ENCODE data around the gene MYZAP. TPM values are rescaled to one million over a fixed set of nuclear protein-coding genes. Genes with fewer than 3 reads are reported as not detected.

MYZAP gene
- total RNA-seq, 1 experiment from 2014 or later: 0.63 TPM

DNA sequence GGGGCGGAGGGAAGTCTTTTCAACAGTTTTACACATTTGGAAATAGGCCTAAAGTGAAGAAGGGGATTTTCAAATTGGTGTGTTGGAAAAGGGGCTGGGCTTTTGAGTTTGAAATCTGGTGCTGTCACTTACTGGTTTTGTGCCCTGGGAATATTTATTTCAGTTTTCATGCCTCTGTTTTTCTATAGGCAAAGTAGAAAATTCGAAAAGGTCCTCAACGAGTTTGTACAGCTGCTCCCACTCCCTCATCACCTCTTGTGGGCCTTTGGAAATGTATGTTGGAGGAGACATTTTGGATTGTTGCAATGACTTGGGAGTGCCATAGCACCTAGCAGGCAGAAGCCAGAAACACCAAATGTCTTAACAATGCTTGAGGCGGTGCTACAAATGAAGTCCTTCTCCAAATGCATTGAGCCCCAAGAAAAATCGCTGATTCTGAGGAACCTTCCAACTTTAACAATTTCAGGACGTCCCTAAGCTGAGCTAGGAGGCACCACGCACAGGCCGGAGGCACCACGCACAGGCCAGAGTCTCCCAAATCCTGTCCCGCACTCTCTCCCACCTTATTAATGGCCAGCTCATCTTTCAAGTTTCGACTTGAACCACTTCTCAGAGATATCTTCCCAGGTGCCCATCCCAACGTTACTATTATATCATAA lies 114.2 kb downstream of the MYZAP start:
- no peak overlapping the region for H2BK5ac ChIP-seq (ENCODE audit: insufficient read length, low read length)
- no peak overlapping the region for H2BK20ac ChIP-seq (ENCODE audit: low read depth, low read length, poor library complexity, severe bottlenecking)
- H4K8ac ChIP-seq (replicated peaks; ENCODE audit: insufficient read length, low read depth, low read length): no peak overlapping the region
- H2AK5ac ChIP-seq (ENCODE audit: insufficient read length, low read length): no peak overlapping the region
- no CpG with 5 or more reads among the region's 12 CpGs for WGBS (ENCODE audit: extremely low coverage, insufficient read length, low lambda C conversion rate)
- no peaks in the 10 kb centered on the region for H3K9me3 ChIP-seq (ENCODE audit: control insufficient read depth, low read depth, low read length)
- peak overlapping the region in 2 of 3 experiments; percentile 25 to 90; a peak in 3 of 7 replicates for H3K27ac Mint-ChIP-seq
- H3K27me3 Mint-ChIP-seq (ENCODE audit: low read depth): peaks cover 53% of the 10 kb centered on the region
- no peak overlapping the region for H2BK12ac ChIP-seq (ENCODE audit: insufficient read length, low read depth, low read length)
- H3K23me2 ChIP-seq (ENCODE audit: insufficient read length, low read depth, low read length, poor library complexity, severe bottlenecking): peaks cover 9% of the 10 kb centered on the region
- H3K79me1 ChIP-seq (ENCODE audit: insufficient read depth, low read depth, low read length, poor library complexity, severe bottlenecking): peaks cover 2% of the 10 kb centered on the region
- no peak overlapping the region for H3T11ph ChIP-seq (ENCODE audit: low read length)
- peaks cover 0 to 6% of the 10 kb centered on the region in 2 experiments; a peak in 1 of 5 replicates for H3K9me3 Mint-ChIP-seq
- peaks cover 9 to 22% of the 10 kb centered on the region in 2 experiments for H3K4me1 Mint-ChIP-seq
- H3K4me2 ChIP-seq (ENCODE audit: insufficient read depth, insufficient read length, low read length): peak overlapping the region; percentile 29
- no peaks in the 10 kb centered on the region for H4K20me1 ChIP-seq (ENCODE audit: control insufficient read depth, insufficient read depth, insufficient read length)
- H3K36me3 Mint-ChIP-seq (ENCODE audit: insufficient read depth in 1 of 3, low read depth in 3 of 3): peaks cover 5 to 22% (median 20%) of the 10 kb centered on the region in 3 experiments; a peak in 6 of 7 replicates
- H3K4me1 ChIP-seq (ENCODE audit: insufficient read depth, low read length): no peaks in the 10 kb centered on the region
- TF ChIP-seq, protein P1, sequence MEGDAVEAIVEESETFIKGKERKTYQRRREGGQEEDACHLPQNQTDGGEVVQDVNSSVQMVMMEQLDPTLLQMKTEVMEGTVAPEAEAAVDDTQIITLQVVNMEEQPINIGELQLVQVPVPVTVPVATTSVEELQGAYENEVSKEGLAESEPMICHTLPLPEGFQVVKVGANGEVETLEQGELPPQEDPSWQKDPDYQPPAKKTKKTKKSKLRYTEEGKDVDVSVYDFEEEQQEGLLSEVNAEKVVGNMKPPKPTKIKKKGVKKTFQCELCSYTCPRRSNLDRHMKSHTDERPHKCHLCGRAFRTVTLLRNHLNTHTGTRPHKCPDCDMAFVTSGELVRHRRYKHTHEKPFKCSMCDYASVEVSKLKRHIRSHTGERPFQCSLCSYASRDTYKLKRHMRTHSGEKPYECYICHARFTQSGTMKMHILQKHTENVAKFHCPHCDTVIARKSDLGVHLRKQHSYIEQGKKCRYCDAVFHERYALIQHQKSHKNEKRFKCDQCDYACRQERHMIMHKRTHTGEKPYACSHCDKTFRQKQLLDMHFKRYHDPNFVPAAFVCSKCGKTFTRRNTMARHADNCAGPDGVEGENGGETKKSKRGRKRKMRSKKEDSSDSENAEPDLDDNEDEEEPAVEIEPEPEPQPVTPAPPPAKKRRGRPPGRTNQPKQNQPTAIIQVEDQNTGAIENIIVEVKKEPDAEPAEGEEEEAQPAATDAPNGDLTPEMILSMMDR (conservative IDR thresholded peaks at IDR 0.05): no peak
- H4K91ac ChIP-seq (ENCODE audit: insufficient read length, low read depth, low read length): no peak overlapping the region
- no peak overlapping the region for H4K5ac ChIP-seq (ENCODE audit: insufficient read length, low read depth, low read length)
- H3K14ac ChIP-seq (ENCODE audit: insufficient read depth, low read length): peak overlapping the region; percentile 55; the same call in 1 of the 2 replicates
- no peak overlapping the region; the same call in 1 of the 2 replicates for H3K4ac ChIP-seq (ENCODE audit: low read depth, low read length)
- H2BK15ac ChIP-seq (ENCODE audit: low read depth, low read length): no peak overlapping the region
- H3K9ac ChIP-seq (ENCODE audit: extremely low read depth, insufficient read length, low read length): peak overlapping the region; percentile 17
- peaks cover 3% of the 10 kb centered on the region; the same call in 1 of the 2 replicates for H3K79me2 ChIP-seq (ENCODE audit: insufficient read depth, low read length)
- no peak overlapping the region for H3K56ac ChIP-seq (ENCODE audit: insufficient read length, low read depth, low read length)
- no peaks in the 10 kb centered on the region for H3K27me3 ChIP-seq (ENCODE audit: insufficient read depth, low read length)
- no peak for DNase-seq
- H3K18ac ChIP-seq (ENCODE audit: insufficient read length, low read depth, low read length): peak overlapping the region; percentile 64
- H3K27ac ChIP-seq (ENCODE audit: insufficient read length, low read depth, low read length): no peak overlapping the region
- H3K23ac ChIP-seq (ENCODE audit: insufficient read length, low read depth, low read length): no peak overlapping the region
- H2AFZ ChIP-seq (ENCODE audit: low read length): no peak overlapping the region
- H3K4me3 Mint-ChIP-seq: peak overlapping the region; percentile 85 to 93
- H2BK120ac ChIP-seq (ENCODE audit: low read depth, low read length, poor library complexity, severe bottlenecking): no peak overlapping the region
